Endothelial cell of umbilical vein (primary cell): ENCODE data around the gene SEPTIN14.
"Not testable (repeated sequence)": the region's sequence is repeated elsewhere in the genome, so short reads cannot be mapped to it uniquely, and the experiment has no call there.

Experiments used
- CTCF ChIP-seq, 2 donors: IDR thresholded peaks; 1 replicate in 1 of 2; 2 replicates in 1 of 2; pipeline ENCODE4 v1.5.1; 2011; ENCODE audit warnings: low read length in 2 of 2, mild to moderate bottlenecking in 2 of 2, moderate library complexity in 2 of 2, control low read depth in 1 of 2, inconsistent platforms in 1 of 2, low read depth in 1 of 2; ENCODE audit not compliant: insufficient read depth in 1 of 2; ENCODE audit errors: extremely low read depth in 1 of 2
- EZH2 ChIP-seq: IDR thresholded peaks from 2 replicates; pipeline ENCODE4 v1.6.1; 2012; ENCODE audit warnings: borderline replicate concordance, low read depth, mild to moderate bottlenecking, moderate library complexity, low read length, inconsistent platforms; ENCODE audit not compliant: severe bottlenecking
- FOS ChIP-seq: IDR thresholded peaks from 2 replicates; pipeline ENCODE4 v1.6.1; 2011; ENCODE audit warnings: mild to moderate bottlenecking, low read length, moderate library complexity, borderline replicate concordance; ENCODE audit not compliant: insufficient read depth
- GATA2 ChIP-seq: IDR thresholded peaks from 2 replicates; pipeline ENCODE4 v1.7.0; 2011; ENCODE audit warnings: low read depth, mild to moderate bottlenecking, moderate library complexity, mixed read lengths, low read length; ENCODE audit not compliant: insufficient read length, insufficient read depth
- JUN ChIP-seq: IDR thresholded peaks from 2 replicates; pipeline ENCODE4 v1.6.1; 2011; ENCODE audit warnings: borderline replicate concordance, low read depth; ENCODE audit not compliant: insufficient read length, insufficient read depth
- MAX ChIP-seq: IDR thresholded peaks from 2 replicates; pipeline ENCODE4 v1.6.1; 2011; ENCODE audit not compliant: insufficient read depth, insufficient read length
- MYC ChIP-seq: IDR thresholded peaks from one replicate; pipeline ENCODE4 v1.6.1; 2011; ENCODE audit warnings: mild to moderate bottlenecking, low read depth, low read length
- POLR2A ChIP-seq: IDR thresholded peaks from 2 replicates; pipeline ENCODE4 v1.6.1; 2012; ENCODE audit warnings: low read depth, mild to moderate bottlenecking, control low read depth, low read length
- POLR2AphosphoS5 ChIP-seq: IDR thresholded peaks from 2 replicates; pipeline ENCODE4 v1.6.1; 2012; ENCODE audit warnings: low read depth, mild to moderate bottlenecking, control low read depth, low read length, moderate library complexity; ENCODE audit not compliant: insufficient read depth

GRCh38 chr7:55744706-55745105 lies 117.8 kb downstream of the SEPTIN14 start:
- not testable (repeated sequence) for TF ChIP-seq FOS; POLR2AphosphoS5; CTCF (IDR thresholded peaks at IDR 0.05; ENCODE audit: extremely low read depth in 1 of 2, insufficient read depth in 1 of 2, low read depth in 1 of 2, low read length in 2 of 2); POLR2A; EZH2; JUN; MAX; GATA2; MYC
